Stomach smooth muscle (tissue), 2 donors: ENCODE results near the gene ESYT3.

Experiments
- H3K27ac ChIP-seq: one replicate; pipeline ENCODE4 v1.7.0; 2013; ENCODE audit warnings: mild to moderate bottlenecking, low read length, inconsistent platforms
- H3K27me3 ChIP-seq, 2 donors: one replicate each; pipeline ENCODE4 v1.7.0; 2013; ENCODE audit warnings: low read length in 2 of 2; ENCODE audit not compliant: insufficient read depth in 2 of 2, control insufficient read depth in 1 of 2
- H3K36me3 ChIP-seq, 2 donors: one replicate each; pipeline ENCODE4 v1.7.0; 2013; ENCODE audit warnings: low read length in 2 of 2; ENCODE audit not compliant: control insufficient read depth in 2 of 2, insufficient read depth in 2 of 2
- H3K4me1 ChIP-seq: one replicate; pipeline ENCODE4 v1.7.0; 2013; ENCODE audit warnings: low read length; ENCODE audit not compliant: control insufficient read depth, insufficient read depth
- H3K4me3 ChIP-seq, 2 donors: one replicate each; pipeline ENCODE4 v1.7.0; 2013; ENCODE audit warnings: low read length in 2 of 2
- H3K9ac ChIP-seq, 2 donors: one replicate each; pipeline ENCODE4 v1.7.0; 2013; ENCODE audit warnings: low read length in 2 of 2, mild to moderate bottlenecking in 1 of 2
- H3K9me3 ChIP-seq, 2 donors: one replicate each; pipeline ENCODE4 v1.7.0; 2013; ENCODE audit warnings: low read length in 2 of 2; ENCODE audit not compliant: control insufficient read depth in 2 of 2
- donor health status: healthy.
- donor health status: Pancreatic carcinoma.

Gene ESYT3

DNA sequence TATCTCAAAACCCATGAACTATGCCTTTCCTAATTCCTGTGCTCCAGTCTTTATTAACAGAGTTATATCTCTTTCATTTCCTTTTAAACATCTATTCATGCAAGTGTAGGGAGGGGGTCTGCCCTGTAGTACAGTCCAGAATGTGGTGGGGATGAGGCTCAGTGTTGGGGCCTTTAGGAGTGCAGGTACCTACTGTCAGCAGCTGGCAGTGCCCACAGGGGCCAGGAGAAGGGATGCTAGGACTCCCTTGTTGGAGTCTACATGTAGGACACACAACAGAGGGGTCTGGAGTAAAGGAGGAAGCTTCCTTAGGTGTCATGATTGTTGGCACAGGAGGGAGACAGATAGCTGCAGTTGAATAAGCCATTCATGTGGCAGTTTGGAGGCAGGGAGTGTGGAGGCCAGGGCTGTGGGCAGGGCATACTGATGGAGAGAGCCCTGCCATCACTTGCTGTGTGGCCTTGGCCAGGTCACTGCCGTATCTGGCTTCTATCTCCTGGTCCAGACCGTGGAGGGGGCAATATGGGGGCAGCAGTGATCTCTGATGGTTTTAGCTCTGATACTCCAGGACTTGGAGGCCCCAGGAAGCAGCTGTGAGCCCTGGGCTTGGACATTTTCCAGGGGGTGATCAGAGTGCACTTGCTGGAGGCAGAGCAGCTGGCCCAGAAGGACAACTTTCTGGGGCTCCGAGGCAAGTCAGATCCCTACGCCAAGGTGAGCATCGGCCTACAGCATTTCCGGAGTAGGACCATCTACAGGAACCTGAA lies 29.5 kb downstream of the ESYT3 start:
- Histone ChIP-seq H3K9me3 (no peaks in the 10 kb centered on the region), H3K4me1 (peaks cover 3% of the 10 kb centered on the region), H3K27me3 (no peaks in the 10 kb centered on the region), H3K4me3 (no peak overlapping the region), H3K9ac (no peak overlapping the region), H3K27ac (no peak overlapping the region), H3K36me3 (peaks cover 0 to 9% of the 10 kb centered on the region in 2 donors)

DNA sequence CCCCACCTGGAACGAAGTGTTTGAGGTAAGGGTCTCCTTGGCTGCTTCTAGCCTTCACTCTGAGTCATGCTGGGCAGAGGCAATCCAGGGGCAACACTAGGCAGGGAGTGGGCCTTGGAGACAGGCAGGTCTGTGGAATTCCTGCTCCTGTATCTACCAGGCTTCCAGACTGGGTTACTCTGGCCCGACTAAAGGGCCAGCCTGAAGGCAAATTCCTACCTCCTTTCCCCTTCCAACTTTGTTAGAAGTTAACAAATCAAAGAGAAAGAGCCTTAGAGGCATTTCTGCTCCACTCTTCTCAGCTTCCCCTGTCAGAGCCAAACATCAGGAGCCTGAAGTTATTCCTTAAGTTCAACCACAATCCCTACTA lies 30.1 kb downstream of the ESYT3 start:
- Histone ChIP-seq H3K36me3 (peaks cover 0 to 9% of the 10 kb centered on the region in 2 donors), H3K4me1 (peaks cover 8% of the 10 kb centered on the region), H3K27ac (no peak overlapping the region), H3K9ac (no peak overlapping the region), H3K27me3 (no peaks in the 10 kb centered on the region), H3K9me3 (no peaks in the 10 kb centered on the region), H3K4me3 (no peak overlapping the region)

DNA sequence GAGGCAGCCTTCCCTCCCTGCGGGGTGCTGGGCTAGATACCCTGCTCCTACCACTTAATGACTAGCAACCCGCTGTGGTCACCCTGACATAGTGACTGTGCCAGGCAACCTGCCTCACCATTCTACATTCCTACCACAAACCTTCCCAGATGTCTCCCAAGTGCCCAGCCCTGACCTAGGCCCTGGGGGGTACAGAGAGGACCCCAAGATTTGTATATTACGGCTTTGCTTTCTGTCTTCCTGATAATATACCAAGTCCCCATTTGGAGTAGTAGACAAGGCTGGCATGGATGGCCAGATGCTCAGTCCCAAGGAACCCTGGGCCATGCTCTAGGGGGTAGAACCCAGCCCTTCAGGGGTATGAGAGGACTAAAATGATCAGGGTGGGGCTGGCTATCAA lies 31.0 kb downstream of the ESYT3 start:
- no peaks in the 10 kb centered on the region for H3K27me3 ChIP-seq
- no peak overlapping the region for H3K4me3 ChIP-seq
- H3K27ac ChIP-seq = no peak overlapping the region
- peaks cover 16% of the 10 kb centered on the region for H3K4me1 ChIP-seq
- H3K9ac ChIP-seq = no peak overlapping the region
- no peaks in the 10 kb centered on the region for H3K9me3 ChIP-seq
- H3K36me3 ChIP-seq = peaks cover 0 to 7% of the 10 kb centered on the region in 2 donors

DNA sequence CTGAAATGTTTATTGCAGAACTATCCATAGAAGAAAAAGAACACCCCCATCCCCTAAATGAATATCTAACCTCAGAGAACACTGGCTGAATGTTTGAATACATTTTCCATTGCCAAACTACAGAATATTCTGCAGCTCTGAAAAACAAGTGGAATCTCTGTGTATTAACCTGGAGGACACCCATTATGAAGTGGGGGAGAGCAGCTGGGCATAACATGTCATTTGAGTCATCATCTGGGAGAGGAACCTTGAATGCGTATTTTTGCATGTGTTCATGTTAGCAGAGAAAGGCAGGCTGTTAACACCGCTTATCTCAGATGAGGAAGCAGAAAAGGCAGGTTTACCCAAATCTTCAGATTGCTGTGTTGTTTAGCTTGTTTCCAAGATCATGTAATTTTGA lies 31.5 kb downstream of the ESYT3 start:
- H3K9me3 ChIP-seq = no peaks in the 10 kb centered on the region
- H3K27ac ChIP-seq = no peak overlapping the region
- no peak overlapping the region for H3K9ac ChIP-seq
- H3K36me3 ChIP-seq = peaks cover 0 to 7% of the 10 kb centered on the region in 2 donors
- no peaks in the 10 kb centered on the region for H3K27me3 ChIP-seq
- peaks cover 20% of the 10 kb centered on the region for H3K4me1 ChIP-seq
- no peak overlapping the region for H3K4me3 ChIP-seq

DNA sequence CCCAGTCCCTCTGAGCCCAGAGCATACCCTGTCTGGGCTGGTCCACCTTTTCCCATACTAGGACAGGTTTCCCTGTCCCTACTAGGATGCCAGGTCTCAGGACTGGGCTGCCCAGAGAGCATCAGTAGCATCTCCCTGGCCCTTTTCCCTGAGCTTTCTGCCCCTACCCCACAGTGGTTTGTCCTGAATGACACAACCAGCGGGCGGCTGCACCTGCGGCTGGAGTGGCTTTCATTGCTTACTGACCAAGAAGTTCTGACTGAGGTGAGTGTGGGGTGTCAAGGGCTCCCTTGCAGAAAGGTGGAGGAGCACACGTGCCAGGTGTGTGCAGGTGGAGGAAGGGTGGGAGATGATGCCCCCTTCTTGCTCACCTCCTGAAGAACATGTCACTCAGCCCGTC lies 33.5 kb downstream of the ESYT3 start:
- H3K9ac ChIP-seq = no peak overlapping the region
- H3K4me1 ChIP-seq = peaks cover 20% of the 10 kb centered on the region
- H3K9me3 ChIP-seq = no peaks in the 10 kb centered on the region
- H3K27ac ChIP-seq = no peak overlapping the region
- H3K4me3 ChIP-seq = no peak overlapping the region
- H3K27me3 ChIP-seq = no peaks in the 10 kb centered on the region
- peaks cover 0 to 7% of the 10 kb centered on the region in 2 donors for H3K36me3 ChIP-seq

DNA sequence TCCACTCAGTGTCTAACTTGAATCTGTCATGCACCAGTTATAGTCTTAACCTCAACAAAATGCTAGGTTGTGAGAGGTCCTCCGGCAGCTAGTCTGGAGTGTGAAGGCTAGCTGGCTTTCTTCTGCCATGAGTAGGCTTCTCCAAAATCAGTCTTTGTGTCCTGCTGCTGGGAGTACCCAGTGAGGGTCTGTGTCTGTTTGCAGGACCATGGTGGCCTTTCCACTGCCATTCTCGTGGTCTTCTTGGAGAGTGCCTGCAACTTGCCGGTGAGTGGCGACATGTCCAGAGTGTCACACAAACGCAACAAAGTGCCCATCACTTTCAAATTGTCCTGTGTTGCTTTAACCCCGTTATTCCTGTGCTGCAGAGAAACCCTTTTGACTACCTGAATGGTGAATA lies 34.0 kb downstream of the ESYT3 start:
- H3K36me3 ChIP-seq = peaks cover 0 to 7% of the 10 kb centered on the region in 2 donors
- no peak overlapping the region for H3K9ac ChIP-seq
- H3K9me3 ChIP-seq = no peaks in the 10 kb centered on the region
- peaks cover 20% of the 10 kb centered on the region for H3K4me1 ChIP-seq
- H3K4me3 ChIP-seq = no peak overlapping the region
- H3K27me3 ChIP-seq = no peaks in the 10 kb centered on the region
- no peak overlapping the region for H3K27ac ChIP-seq

DNA sequence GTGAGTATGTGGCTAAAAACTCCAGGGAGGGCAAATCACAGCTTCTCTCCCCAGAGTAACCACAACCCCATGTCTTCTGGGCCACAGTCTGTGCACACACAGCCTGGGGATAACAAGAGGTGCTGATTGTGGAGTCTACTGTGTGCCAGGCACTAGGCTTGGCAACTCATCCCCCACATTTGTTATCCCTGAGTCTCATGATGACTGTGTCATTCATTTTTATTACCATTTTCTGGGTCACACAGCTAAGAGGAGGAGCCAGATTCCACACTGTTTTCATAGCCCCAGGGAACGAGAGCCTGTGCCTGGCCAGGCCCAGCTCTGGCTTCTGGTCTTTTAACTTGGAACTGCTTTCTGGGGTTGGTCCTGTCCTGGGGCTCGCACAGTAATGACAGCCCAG lies 34.5 kb downstream of the ESYT3 start:
- no peaks in the 10 kb centered on the region for H3K27me3 ChIP-seq
- no peaks in the 10 kb centered on the region for H3K9me3 ChIP-seq
- no peak overlapping the region for H3K4me3 ChIP-seq
- peaks cover 0 to 7% of the 10 kb centered on the region in 2 donors for H3K36me3 ChIP-seq
- H3K4me1 ChIP-seq = peaks cover 20% of the 10 kb centered on the region
- no peak overlapping the region for H3K9ac ChIP-seq
- H3K27ac ChIP-seq = peak overlapping the region; percentile 73

DNA sequence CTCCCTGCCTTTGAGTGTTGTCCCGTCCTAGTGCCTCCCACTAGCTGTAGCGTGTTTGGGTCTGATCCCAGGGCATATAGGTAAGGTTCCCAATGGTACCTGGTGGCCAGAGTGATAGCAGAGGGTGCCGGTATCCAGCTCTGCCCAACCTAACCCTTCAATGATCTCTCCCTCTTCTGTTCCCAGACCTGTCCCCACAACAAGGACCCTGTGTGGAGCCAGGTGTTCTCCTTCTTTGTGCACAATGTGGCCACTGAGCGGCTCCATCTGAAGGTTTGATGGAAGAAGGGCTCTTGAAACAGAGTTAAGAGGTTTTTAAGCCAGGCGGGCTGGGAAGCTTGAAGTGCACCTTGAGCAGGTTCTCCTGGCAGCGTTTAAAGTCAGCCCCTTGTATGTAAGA lies 35.5 kb downstream of the ESYT3 start:
- H3K4me3 ChIP-seq = no peak overlapping the region
- H3K27me3 ChIP-seq = no peaks in the 10 kb centered on the region
- no peaks in the 10 kb centered on the region for H3K9me3 ChIP-seq
- H3K9ac ChIP-seq = no peak overlapping the region
- H3K27ac ChIP-seq = peak overlapping the region; percentile 73
- peaks cover 0 to 6% of the 10 kb centered on the region in 2 donors for H3K36me3 ChIP-seq
- H3K4me1 ChIP-seq = peaks cover 20% of the 10 kb centered on the region

DNA sequence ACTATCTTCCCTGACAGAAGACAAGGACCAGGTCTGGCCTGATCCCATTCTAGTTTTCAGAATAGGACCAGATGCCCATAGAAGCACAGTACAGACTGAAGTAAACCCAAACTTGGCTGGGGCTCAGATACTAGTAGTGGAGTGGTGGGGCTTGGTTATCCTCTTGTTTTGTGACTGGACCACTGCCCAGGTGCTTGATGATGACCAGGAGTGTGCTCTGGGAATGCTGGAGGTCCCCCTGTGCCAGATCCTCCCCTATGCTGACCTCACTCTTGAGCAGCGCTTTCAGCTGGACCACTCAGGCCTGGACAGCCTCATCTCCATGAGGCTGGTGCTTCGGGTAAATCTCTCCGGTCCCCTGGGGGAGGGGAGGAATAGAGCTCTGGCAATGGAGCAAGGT lies 36.3 kb downstream of the ESYT3 start:
- H3K36me3 ChIP-seq = peaks cover 0 to 3% of the 10 kb centered on the region in 2 donors
- peaks cover 20% of the 10 kb centered on the region for H3K4me1 ChIP-seq
- H3K9ac ChIP-seq = no peak overlapping the region
- H3K9me3 ChIP-seq = no peaks in the 10 kb centered on the region
- no peak overlapping the region for H3K4me3 ChIP-seq
- peak overlapping the region; percentile 73 for H3K27ac ChIP-seq
- no peaks in the 10 kb centered on the region for H3K27me3 ChIP-seq

DNA sequence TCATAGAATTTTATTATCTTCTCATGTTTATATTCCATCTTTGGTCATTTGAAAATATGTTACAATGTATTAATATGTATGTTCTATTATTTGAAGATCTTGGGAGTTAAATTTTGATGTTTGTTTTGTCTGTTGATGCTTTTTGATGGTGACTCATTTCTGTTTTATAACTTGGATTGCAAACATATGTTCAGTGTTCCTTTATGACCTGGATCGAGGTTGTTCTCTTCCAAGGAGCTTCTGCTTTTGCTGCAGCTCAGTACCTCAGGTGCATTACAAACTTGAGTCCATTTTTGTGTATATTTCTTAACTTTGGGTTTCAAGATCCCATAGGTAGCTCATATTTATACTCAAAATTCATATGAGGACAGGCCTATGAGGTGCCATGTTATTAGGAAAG lies 37.1 kb downstream of the ESYT3 start:
- Histone ChIP-seq H3K36me3 (peaks cover 0 to 3% of the 10 kb centered on the region in 2 donors), H3K27me3 (no peaks in the 10 kb centered on the region), H3K4me3 (no peak overlapping the region), H3K27ac (no peak overlapping the region), H3K9me3 (no peaks in the 10 kb centered on the region), H3K9ac (no peak overlapping the region), H3K4me1 (peaks cover 20% of the 10 kb centered on the region)

DNA sequence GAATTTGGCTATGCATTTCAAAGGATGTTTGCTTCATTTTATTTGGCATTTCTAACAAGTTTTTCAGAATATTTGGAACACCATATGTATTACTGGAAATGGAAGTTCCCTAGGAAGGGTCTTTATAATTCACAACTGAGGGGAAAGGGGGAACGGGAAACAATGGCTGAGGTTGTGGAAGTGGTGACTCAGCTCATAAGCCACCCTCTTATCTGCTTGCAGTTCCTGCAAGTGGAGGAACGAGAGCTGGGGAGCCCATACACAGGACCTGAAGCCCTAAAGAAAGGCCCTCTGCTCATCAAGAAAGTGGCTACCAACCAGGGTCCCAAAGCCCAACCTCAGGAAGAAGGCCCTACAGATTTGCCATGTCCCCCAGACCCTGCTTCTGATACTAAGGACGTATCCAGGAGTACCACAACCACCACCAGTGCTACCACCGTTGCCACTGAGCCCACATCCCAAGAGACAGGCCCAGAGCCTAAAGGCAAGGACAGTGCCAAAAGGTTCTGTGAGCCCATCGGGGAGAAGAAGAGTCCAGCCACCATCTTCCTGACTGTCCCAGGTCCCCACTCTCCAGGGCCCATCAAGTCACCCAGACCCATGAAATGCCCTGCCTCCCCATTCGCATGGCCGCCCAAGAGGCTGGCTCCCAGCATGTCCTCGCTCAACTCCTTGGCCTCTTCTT lies 37.9 kb downstream of the ESYT3 start:
- Histone ChIP-seq H3K4me3 (no peak overlapping the region), H3K9ac (no peak overlapping the region), H3K27ac (no peak overlapping the region), H3K36me3 (peaks cover 0 to 3% of the 10 kb centered on the region in 2 donors), H3K27me3 (no peaks in the 10 kb centered on the region), H3K4me1 (peaks cover 20% of the 10 kb centered on the region), H3K9me3 (no peaks in the 10 kb centered on the region)
